Inferior parietal cortex (tissue), 1 donor: ENCODE measurements around the gene TRIO.

Source experiments
- DNase-seq: peaks from one replicate; pipeline ENCODE4 v3.0.0-alpha.2; 2016; ENCODE audit errors: extremely low spot score

TRIO gene

DNA sequence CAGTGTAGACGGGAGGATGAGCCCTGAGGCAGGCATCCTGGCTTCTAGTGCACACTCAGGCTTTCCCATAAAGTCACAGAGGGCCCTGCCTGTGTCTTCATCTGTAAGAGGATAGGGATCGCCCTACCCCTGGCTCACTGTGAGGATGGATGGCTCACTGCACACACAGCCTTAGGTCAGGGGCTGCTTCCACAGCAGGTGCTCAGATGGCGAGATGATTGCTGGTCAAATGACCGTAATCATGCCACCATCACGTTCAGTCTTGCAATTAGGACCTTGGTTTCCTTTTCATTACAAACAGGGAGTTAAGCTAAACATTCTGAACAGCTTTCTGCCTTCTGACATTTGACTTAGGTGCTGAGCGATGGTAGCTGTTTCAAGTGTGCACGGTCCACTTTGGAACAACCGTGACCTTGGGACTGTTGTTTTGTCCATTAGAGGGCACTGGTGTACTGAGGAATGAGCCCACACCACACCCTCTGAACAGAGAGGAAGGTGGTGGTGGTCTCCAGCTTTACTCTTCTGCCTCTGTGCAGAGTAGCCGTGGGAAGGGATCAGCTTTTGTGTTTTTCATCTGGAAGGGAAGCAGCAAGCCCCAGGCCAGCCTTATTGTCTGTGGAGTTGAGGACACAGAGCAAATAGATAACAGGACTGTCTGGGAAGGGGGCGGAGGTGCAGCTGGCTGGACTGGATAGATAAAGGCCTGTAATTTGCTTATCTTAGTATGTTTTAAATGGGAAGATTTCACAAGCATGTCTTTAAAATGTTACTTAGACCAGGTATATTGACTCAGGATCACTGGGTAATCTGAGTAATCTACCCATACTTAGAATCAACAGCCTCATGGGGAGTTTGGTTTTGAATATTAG lies 183.1 kb downstream of the TRIO start:
- DNase-seq = no peak

GRCh38 chr5:14327624-14328023 lies 184.5 kb downstream of the TRIO start:
- no peak for DNase-seq

DNA sequence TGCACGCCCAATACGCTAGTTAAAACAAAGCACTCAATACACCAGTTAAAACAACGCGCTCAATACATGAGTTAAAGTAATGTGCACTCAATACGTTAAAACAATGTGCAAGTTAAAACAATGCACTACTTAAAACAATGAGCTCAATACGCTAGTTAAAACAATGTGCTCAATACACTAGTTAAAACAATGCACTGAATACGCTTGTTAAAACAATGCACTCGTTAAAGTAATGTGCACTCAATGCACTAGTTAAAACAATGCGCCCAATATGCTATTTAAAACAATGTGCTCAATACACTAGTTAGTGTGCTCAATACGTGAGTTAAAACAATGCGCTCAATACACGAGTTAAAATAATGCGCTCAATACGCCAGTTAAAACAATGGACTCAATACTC lies 185.0 kb downstream of the TRIO start:
- no peak for DNase-seq

- no peak for DNase-seq
Measured at GRCh38 chr5:14330291-14330690, 187.1 kb downstream of the TRIO start.

- DNase-seq = no peak
Measured at GRCh38 chr5:14330729-14331385, 187.7 kb downstream of the TRIO start.

DNA sequence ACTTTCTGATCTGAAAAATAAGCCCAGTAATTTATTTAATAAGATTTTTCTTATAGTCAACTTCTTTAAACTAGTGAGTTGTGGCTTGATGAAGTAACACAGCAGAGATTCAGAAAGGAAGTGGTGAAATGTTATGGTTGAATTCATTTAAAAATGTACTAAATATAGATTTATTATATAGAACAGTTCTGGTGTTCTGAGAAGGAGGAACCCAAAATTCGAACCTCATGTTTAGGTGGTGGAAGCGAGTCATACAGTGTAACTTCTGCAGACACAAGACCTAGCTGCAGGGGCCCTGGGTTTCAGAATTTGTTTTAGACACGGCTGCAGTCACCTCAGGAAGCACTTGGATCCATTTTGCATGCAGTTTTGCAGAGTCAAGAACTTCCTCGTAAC lies 188.2 kb downstream of the TRIO start:
- DNase-seq = no peak

DNA sequence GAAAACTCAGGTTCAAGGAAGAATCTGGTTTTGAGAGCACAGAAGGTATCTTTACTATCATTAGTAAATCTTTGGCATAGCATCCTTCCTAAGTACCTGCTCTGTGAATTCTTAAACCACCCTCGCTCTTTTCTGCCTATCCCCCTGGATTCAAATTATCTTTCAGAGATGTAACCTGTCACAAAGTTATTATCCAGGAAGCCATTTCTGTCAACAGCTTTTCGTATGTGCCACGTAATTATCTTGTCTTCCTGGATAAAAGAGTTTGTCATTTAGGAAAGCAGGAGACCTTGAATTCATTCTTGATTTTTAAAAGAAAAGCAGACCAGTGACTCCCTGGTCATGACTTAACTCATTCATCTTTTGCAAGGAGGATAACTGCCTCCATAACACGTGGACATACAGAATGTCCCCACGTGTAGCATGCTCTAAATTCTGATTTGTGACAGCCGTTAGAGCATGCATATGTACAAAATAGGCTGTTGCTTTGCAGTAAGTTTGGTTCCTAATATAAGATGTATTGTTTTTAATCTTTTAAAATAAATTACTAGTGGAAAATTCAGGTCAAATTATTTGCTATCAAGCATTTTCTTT lies 189.0 kb downstream of the TRIO start:
- DNase-seq = no peak

DNA sequence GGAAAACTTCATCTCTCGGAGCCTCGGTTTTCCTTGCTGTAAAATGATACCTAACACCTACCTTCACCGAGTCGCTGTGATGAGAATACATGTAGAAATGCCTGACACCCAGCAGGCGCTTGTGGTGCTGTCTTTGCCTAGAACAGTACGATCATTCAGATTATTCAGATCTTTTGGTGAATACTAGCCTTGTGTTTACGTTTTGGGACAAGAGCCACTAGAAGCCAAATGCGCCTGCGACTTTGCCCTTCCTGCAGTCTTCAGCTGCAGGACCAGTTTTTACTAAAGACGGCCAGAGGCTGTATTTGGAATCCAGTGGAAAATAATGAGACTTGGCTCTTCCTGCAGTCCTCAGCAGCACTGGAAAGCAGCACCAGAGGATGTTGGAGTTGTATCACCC lies 189.6 kb downstream of the TRIO start:
- DNase-seq = peak; percentile 69

- no peak for DNase-seq
Measured at GRCh38 chr5:14337593-14337992, 194.5 kb downstream of the TRIO start.

DNA sequence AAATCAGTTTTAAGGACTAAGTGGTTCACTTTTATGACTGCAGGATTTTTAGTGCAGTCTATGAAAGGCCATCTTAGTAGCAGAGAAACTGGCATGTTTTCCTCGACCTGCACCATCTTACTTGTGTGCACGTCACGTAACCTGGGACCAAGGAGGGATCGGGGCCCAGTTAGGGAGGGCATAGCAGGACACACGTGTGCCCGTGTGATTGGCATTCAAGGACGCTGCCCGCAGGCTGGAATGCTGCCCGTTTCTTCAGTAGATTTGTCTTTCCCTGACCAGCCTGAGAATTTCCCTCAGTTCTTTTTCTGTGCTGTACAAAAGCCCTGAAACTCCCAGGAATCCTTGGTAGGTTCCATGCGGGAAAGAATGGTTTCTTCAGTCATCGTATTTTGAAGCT lies 196.3 kb downstream of the TRIO start:
- no peak for DNase-seq

DNA sequence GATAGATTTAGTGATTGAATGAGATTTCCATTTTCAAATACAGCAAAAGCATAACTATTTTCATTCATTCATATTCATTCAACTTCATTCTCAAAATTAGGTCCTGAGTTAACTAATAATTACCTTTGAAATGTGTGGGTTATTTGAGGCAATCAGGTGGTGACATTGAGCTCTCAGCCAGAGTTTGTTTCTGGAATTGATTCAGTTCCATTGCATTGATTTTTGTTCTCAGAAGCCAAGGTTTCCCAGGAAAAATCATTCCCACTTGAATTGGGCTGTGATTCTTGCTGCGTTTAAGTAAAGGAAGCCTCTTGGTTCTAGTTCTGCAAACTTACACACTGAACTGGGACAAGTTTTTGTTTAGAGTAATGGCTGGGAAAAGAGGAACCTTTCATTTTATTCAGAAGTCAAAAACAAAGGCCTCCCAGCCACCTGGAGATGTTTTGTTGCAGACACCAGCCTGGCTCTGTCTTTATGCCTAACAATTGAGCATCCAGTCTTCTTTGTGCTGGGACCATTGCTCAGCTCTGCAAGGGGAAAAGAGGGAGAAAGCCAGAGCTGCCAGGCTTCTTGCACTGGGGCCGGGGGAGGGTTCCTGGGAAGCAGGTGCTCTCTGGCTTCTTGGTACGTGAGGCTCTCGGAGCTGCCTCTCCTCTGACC lies 198.6 kb downstream of the TRIO start:
- no peak for DNase-seq

DNA sequence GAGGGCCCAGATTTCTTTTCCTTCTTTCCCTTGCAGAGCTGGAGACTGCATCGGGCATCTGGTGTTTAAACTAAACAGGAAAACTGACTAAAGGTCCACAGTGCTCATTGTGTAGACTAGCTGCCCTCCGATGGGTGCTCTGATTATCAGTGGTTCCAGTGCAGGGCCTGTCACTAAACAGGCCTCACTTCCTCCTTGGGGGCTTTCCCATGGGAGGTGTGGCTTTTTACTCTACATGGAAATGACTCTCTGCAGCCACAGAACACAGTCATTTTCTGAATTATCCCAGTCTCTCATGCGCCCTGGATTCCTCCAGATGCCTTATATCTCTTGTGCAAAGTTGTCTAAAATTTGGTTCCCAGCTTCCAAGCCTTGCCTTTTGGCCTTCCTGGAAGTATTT lies 199.2 kb downstream of the TRIO start:
- DNase-seq = no peak

- no peak for DNase-seq
Measured at GRCh38 chr5:14343376-14343775, 200.2 kb downstream of the TRIO start.

DNA sequence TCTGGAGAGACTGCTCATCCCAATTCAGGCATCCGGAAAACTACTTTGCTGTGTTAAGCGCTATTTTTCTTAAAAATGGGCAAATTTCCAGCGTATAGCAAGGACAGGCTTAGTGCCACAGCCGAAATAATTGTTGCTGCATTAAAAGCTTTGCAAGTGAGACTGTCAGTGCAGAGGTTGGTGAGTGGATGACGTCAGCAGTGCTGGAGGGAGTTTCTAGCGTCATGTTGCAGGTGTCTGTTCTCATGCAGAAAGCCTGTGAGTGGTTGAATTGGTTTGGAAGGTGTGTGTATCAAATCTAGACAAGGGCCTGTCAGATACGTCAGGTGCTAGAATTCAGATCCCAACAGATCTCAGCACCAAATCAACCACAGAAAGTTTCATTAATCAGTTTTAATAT lies 204.4 kb downstream of the TRIO start:
- DNase-seq = no peak

- DNase-seq = no peak
Measured at GRCh38 chr5:14348142-14348541, 205.0 kb downstream of the TRIO start.

- DNase-seq = no peak
Measured at GRCh38 chr5:14349029-14349428, 205.9 kb downstream of the TRIO start.

- DNase-seq = no peak
Measured at GRCh38 chr5:14351086-14351661, 208.0 kb downstream of the TRIO start.

GRCh38 chr5:14351845-14352712 lies 208.9 kb downstream of the TRIO start:
- peak; percentile 83 for DNase-seq

DNA sequence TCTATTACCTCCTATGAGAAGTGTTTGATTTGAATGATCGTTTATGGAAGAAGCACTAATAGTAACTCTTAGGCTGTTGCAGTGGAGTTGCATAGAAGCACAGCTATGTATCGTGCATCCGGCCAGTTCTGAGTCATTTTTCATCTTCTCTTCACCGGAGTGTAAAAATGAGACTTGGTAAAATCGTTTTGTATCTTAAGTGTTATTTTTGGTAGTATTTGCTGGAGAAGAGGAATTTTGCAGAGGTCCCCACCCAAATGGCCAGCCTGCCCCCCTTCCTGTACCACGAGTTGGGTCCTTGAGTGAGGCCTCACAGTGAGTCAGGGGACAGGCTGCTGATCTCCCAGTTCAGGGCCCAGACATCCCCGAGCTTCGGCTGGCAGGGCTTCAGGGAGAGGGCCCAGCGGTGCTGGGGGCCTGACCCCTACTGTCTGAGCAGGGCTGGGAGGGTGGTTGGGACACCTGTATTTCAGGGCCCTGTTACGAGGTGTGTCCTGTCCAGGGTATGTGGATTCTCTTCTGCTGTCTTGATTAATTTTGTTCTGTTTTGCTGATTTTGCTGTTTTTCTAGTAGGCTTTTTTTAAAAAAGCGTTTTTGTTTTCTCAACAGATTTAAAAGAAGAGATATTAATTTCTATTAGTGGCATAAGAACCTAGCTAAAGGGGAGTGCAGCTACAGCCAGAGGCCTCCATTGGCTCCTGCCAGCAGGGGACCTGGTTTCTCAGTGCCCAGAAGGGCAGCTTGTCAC lies 210.8 kb downstream of the TRIO start:
- no peak for DNase-seq

DNA sequence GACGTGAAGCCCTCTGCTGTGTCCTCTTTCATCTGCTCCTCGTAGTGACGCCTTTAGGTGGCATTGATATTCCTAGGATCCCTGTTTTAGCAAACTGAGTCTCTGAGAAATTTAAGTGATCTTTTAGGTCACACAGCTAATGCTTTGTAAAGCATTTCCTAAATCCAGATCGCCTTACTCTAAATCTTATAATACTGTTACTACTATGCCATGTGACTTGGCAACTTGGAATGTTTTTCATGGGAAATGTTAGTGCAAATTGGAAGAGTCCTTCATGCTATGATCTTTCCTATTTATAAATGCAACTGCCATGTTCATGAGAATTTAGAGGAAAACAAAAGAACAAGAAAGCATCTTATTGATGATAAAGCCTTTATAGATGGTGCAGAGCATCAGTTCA lies 212.2 kb downstream of the TRIO start:
- DNase-seq = no peak
